ENCODE measurements around the gene NET1.

DNA sequence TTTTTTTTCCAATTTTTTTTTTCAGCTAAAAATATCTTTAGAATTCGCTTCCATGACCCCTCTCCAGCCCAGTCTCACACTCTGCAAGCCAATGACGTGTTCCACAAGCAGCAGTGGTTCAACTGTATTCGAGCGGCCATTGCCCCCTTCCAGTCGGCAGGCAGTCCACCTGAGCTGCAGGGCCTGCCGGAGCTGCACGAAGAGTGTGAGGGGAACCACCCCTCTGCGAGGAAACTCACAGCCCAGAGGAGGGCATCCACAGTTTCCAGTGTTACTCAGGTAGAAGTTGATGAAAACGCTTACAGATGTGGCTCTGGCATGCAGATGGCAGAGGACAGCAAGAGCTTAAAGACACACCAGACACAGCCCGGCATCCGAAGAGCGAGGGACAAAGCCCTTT, 44.2 kb downstream of the NET1 start:
- TF ChIP-seq, protein P1, sequence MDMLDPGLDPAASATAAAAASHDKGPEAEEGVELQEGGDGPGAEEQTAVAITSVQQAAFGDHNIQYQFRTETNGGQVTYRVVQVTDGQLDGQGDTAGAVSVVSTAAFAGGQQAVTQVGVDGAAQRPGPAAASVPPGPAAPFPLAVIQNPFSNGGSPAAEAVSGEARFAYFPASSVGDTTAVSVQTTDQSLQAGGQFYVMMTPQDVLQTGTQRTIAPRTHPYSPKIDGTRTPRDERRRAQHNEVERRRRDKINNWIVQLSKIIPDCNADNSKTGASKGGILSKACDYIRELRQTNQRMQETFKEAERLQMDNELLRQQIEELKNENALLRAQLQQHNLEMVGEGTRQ (IDR thresholded peaks at IDR 0.05; ENCODE audit: borderline replicate concordance, low read depth, low read length), result no peak
- TF ChIP-seq, protein P2, sequence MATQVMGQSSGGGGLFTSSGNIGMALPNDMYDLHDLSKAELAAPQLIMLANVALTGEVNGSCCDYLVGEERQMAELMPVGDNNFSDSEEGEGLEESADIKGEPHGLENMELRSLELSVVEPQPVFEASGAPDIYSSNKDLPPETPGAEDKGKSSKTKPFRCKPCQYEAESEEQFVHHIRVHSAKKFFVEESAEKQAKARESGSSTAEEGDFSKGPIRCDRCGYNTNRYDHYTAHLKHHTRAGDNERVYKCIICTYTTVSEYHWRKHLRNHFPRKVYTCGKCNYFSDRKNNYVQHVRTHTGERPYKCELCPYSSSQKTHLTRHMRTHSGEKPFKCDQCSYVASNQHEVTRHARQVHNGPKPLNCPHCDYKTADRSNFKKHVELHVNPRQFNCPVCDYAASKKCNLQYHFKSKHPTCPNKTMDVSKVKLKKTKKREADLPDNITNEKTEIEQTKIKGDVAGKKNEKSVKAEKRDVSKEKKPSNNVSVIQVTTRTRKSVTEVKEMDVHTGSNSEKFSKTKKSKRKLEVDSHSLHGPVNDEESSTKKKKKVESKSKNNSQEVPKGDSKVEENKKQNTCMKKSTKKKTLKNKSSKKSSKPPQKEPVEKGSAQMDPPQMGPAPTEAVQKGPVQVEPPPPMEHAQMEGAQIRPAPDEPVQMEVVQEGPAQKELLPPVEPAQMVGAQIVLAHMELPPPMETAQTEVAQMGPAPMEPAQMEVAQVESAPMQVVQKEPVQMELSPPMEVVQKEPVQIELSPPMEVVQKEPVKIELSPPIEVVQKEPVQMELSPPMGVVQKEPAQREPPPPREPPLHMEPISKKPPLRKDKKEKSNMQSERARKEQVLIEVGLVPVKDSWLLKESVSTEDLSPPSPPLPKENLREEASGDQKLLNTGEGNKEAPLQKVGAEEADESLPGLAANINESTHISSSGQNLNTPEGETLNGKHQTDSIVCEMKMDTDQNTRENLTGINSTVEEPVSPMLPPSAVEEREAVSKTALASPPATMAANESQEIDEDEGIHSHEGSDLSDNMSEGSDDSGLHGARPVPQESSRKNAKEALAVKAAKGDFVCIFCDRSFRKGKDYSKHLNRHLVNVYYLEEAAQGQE (IDR thresholded peaks at IDR 0.05; ENCODE audit: low read depth, low read length), result no peak
- TF ChIP-seq, protein P3, sequence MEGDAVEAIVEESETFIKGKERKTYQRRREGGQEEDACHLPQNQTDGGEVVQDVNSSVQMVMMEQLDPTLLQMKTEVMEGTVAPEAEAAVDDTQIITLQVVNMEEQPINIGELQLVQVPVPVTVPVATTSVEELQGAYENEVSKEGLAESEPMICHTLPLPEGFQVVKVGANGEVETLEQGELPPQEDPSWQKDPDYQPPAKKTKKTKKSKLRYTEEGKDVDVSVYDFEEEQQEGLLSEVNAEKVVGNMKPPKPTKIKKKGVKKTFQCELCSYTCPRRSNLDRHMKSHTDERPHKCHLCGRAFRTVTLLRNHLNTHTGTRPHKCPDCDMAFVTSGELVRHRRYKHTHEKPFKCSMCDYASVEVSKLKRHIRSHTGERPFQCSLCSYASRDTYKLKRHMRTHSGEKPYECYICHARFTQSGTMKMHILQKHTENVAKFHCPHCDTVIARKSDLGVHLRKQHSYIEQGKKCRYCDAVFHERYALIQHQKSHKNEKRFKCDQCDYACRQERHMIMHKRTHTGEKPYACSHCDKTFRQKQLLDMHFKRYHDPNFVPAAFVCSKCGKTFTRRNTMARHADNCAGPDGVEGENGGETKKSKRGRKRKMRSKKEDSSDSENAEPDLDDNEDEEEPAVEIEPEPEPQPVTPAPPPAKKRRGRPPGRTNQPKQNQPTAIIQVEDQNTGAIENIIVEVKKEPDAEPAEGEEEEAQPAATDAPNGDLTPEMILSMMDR (IDR thresholded peaks at IDR 0.05), result no peak
- TF ChIP-seq EP300 (IDR thresholded peaks at IDR 0.05; ENCODE audit: borderline replicate concordance in 1 of 2, low read depth in 1 of 2, low read length in 1 of 2), result no peak
- no peak for TF ChIP-seq TAF1 (IDR thresholded peaks at IDR 0.05; ENCODE audit: borderline replicate concordance, low read depth, low read length)
- TF ChIP-seq POLR2AphosphoS5 (IDR thresholded peaks at IDR 0.05; ENCODE audit: low read depth, low read length), result no peak
- no peak for TF ChIP-seq FOSL2 (IDR thresholded peaks at IDR 0.05; ENCODE audit: borderline replicate concordance, low read depth)
- TF ChIP-seq SIN3A (IDR thresholded peaks at IDR 0.05; ENCODE audit: borderline replicate concordance, low read depth, low read length), result no peak
- no peak for TF ChIP-seq TEAD4 (IDR thresholded peaks at IDR 0.05; ENCODE audit: borderline replicate concordance, insufficient read depth)
